ENCODE measurements around the gene ZNF319. TPM values are rescaled to one million over a fixed set of nuclear protein-coding genes. Genes with fewer than 3 reads are reported as not detected.

Gene ZNF319
- total and polyA plus RNA-seq, 10 of the 15 experiments (the other 5 are each of a cell fraction or from before 2014, with no cell fraction given): 0.29 to 7.4 (median 1.7) TPM

DNA sequence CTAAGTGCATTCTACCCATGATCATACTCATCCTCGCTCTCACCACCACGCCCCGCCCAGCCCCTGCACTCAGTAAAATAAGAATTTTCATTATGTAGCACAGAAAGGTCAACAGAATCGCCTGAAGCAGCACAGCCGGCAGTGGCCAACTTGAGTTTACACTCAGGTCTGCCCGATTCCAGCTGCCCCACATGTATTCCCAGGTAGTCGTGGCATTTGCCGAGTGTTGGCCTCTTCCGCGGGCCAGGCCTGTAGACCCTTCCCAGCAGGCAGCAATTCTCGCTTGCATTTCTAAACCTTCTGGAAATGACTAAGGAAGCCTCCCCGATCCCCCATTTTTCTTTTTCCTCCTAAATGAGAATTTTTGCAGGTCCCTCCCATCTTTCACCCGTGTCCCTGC is 30.2 kb downstream of the ZNF319 start:
- no peak for DNase-seq (ENCODE audit: low read depth, low spot score)

More for the DNA sequence above, 30.2 kb downstream of the ZNF319 start:
- Histone ChIP-seq H3K4me2 (ENCODE audit: control insufficient read depth, insufficient read depth) (no peak overlapping the region), H2AFZ (ENCODE audit: control insufficient read depth, low read depth, low read length) (no peak overlapping the region), H4K20me1 (ENCODE audit: control insufficient read depth, insufficient read depth) (no peaks in the 10 kb centered on the region), H3K27me3 (replicated peaks in 1 of 2; ENCODE audit: control insufficient read depth in 2 of 2, insufficient read depth in 2 of 2, low read length in 1 of 2) (peaks cover 0 to 3% of the 10 kb centered on the region in 2 experiments; a peak in 2 of 4 replicates), H3K9ac (ENCODE audit: control insufficient read depth, insufficient read depth, low read length) (no peak overlapping the region), H3K27ac (ENCODE audit: control insufficient read depth, insufficient read depth) (no peak overlapping the region), H3K36me3 (ENCODE audit: control insufficient read depth in 2 of 2, insufficient read depth in 2 of 2, low read length in 1 of 2) (no peaks in the 10 kb centered on the region), H3K9me3 (replicated peaks; ENCODE audit: control insufficient read depth, insufficient read depth, low read length) (no peaks in the 10 kb centered on the region), H3K4me1 (ENCODE audit: control insufficient read depth, insufficient read depth, low read length) (no peaks in the 10 kb centered on the region), H3K79me2 (ENCODE audit: control insufficient read depth, insufficient read depth, low read length) (no peaks in the 10 kb centered on the region), H3K4me3 (no peak overlapping the region)
- ATAC-seq (no peak), FAIRE-seq (no peak)
- SMC1A ChIA-PET (ENCODE audit: uncharacterized antibody, unreplicated experiment): no interaction called here
- intact Hi-C loops (cut with micrococcal nuclease; ENCODE audit: unreplicated experiment) (no loop called here), in situ Hi-C loops (cut with MboI) (no loop called here)
- no peak for TF ChIP-seq ZNF274 (IDR thresholded peaks at IDR 0.05; ENCODE audit: insufficient read depth, insufficient read length)
- no peak for TF ChIP-seq NFYA (IDR thresholded peaks at IDR 0.05; ENCODE audit: borderline replicate concordance, low read depth, low read length)
- no peak for TF ChIP-seq TBL1XR1 (IDR thresholded peaks at IDR 0.05; ENCODE audit: low read depth, low read length)
- TF ChIP-seq MXI1 (IDR thresholded peaks at IDR 0.05; ENCODE audit: low read depth, low read length): no peak
- TF ChIP-seq, protein P1, sequence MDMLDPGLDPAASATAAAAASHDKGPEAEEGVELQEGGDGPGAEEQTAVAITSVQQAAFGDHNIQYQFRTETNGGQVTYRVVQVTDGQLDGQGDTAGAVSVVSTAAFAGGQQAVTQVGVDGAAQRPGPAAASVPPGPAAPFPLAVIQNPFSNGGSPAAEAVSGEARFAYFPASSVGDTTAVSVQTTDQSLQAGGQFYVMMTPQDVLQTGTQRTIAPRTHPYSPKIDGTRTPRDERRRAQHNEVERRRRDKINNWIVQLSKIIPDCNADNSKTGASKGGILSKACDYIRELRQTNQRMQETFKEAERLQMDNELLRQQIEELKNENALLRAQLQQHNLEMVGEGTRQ (IDR thresholded peaks at IDR 0.05; ENCODE audit: borderline replicate concordance, low read depth, low read length): no peak
- TF ChIP-seq ZSCAN29 (IDR thresholded peaks at IDR 0.05): no peak
- no peak for TF ChIP-seq PAX8 (IDR thresholded peaks at IDR 0.05)
- TF ChIP-seq HDGF (IDR thresholded peaks at IDR 0.05): no peak
- TF ChIP-seq, protein P2, sequence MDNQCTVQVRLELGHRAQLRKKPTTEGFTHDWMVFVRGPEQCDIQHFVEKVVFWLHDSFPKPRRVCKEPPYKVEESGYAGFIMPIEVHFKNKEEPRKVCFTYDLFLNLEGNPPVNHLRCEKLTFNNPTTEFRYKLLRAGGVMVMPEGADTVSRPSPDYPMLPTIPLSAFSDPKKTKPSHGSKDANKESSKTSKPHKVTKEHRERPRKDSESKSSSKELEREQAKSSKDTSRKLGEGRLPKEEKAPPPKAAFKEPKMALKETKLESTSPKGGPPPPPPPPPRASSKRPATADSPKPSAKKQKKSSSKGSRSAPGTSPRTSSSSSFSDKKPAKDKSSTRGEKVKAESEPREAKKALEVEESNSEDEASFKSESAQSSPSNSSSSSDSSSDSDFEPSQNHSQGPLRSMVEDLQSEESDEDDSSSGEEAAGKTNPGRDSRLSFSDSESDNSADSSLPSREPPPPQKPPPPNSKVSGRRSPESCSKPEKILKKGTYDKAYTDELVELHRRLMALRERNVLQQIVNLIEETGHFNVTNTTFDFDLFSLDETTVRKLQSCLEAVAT (IDR thresholded peaks at IDR 0.05): no peak
- no peak for TF ChIP-seq SRF (IDR thresholded peaks at IDR 0.05; ENCODE audit: low read depth in 2 of 2, low read length in 2 of 2)
- no peak for TF ChIP-seq CBFB (IDR thresholded peaks at IDR 0.05; ENCODE audit: low read depth)
- TF ChIP-seq, protein P3, sequence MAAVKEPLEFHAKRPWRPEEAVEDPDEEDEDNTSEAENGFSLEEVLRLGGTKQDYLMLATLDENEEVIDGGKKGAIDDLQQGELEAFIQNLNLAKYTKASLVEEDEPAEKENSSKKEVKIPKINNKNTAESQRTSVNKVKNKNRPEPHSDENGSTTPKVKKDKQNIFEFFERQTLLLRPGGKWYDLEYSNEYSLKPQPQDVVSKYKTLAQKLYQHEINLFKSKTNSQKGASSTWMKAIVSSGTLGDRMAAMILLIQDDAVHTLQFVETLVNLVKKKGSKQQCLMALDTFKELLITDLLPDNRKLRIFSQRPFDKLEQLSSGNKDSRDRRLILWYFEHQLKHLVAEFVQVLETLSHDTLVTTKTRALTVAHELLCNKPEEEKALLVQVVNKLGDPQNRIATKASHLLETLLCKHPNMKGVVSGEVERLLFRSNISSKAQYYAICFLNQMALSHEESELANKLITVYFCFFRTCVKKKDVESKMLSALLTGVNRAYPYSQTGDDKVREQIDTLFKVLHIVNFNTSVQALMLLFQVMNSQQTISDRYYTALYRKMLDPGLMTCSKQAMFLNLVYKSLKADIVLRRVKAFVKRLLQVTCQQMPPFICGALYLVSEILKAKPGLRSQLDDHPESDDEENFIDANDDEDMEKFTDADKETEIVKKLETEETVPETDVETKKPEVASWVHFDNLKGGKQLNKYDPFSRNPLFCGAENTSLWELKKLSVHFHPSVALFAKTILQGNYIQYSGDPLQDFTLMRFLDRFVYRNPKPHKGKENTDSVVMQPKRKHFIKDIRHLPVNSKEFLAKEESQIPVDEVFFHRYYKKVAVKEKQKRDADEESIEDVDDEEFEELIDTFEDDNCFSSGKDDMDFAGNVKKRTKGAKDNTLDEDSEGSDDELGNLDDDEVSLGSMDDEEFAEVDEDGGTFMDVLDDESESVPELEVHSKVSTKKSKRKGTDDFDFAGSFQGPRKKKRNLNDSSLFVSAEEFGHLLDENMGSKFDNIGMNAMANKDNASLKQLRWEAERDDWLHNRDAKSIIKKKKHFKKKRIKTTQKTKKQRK (IDR thresholded peaks at IDR 0.05; ENCODE audit: low read depth, low read length): no peak
- no peak for TF ChIP-seq POLR2A (IDR thresholded peaks at IDR 0.05; ENCODE audit: low read depth, low read length)
- POLR2A ChIA-PET: no interaction called here
- WGBS (ENCODE audit: insufficient coverage, insufficient replicate concordance, low lambda C conversion rate, missing lambda C conversion rate): 37% methylated on average over 13 of the region's 13 CpGs
- RAD21 ChIA-PET (ENCODE audit: unreplicated experiment): no interaction called here
- BruUV-seq (replicated peaks): no TSS peak
- CTCF ChIA-PET: no interaction called here

All from GM12878 (cell line).